HG03175 (cell line): ENCODE data around the gene C11orf98.
"Not testable (repeated sequence)": the region's sequence is repeated elsewhere in the genome, so short reads cannot be mapped to it uniquely, and the experiment has no call there.

Experiments
- ATAC-seq: cut with Tn5 transposase; IDR thresholded peaks from one replicate; pipeline ENCODE4 v1.9.1; 2021; ENCODE audit warnings: mild to moderate bottlenecking, moderate library complexity; ENCODE audit not compliant: unreplicated experiment

C11orf98 gene

GRCh38 chr11:62654297-62654696, 10.7 kb downstream of the C11orf98 start:
- ATAC-seq, result no peak

GRCh38 chr11:62652161-62653006, 12.6 kb downstream of the C11orf98 start:
- no peak for ATAC-seq

- not testable (repeated sequence) for ATAC-seq
Observed at GRCh38 chr11:62650283-62650682, 14.7 kb downstream of the C11orf98 start.

- ATAC-seq, result no peak
Observed at GRCh38 chr11:62649486-62649885, 15.5 kb downstream of the C11orf98 start.

GRCh38 chr11:62648967-62649364, 16.0 kb downstream of the C11orf98 start:
- ATAC-seq, result no peak

- ATAC-seq, result no peak
Observed at GRCh38 chr11:62648185-62648966, 16.6 kb downstream of the C11orf98 start.

- ATAC-seq, result no peak
Observed at GRCh38 chr11:62647609-62648005, 17.4 kb downstream of the C11orf98 start.

GRCh38 chr11:62646825-62647608, 18.0 kb downstream of the C11orf98 start:
- no peak for ATAC-seq

GRCh38 chr11:62645946-62646824, 18.8 kb downstream of the C11orf98 start, which contains the start of gene GANAB:
Gene GANAB, minus strand, starts transcription at chr11:62646613. Its CDS starts 14 bp downstream, at chr11:62646599.
- ATAC-seq, result peak; percentile 97

GRCh38 chr11:62645671-62645945, 19.4 kb downstream of the C11orf98 start:
- ATAC-seq, result no peak

- ATAC-seq, result no peak
Observed at GRCh38 chr11:62644220-62644619, 20.8 kb downstream of the C11orf98 start.

GRCh38 chr11:62632492-62632891, 32.5 kb downstream of the C11orf98 start:
- no peak for ATAC-seq

GRCh38 chr11:62627713-62628112, 37.3 kb downstream of the C11orf98 start:
- ATAC-seq, result no peak

- ATAC-seq, result no peak
Observed at GRCh38 chr11:62622476-62623089, 42.4 kb downstream of the C11orf98 start.

GRCh38 chr11:62621567-62622470, 43.2 kb downstream of the C11orf98 start, which contains the start of gene B3GAT3:
Gene B3GAT3, minus strand, starts transcription at chr11:62621986. Its CDS starts 39 bp downstream, at chr11:62621947.
- peak; percentile 96 for ATAC-seq

- no peak for ATAC-seq
Observed at GRCh38 chr11:62621027-62621566, 43.9 kb downstream of the C11orf98 start.

GRCh38 chr11:62616957-62617356, 48.1 kb downstream of the C11orf98 start:
- ATAC-seq, result not testable (repeated sequence)

- ATAC-seq, result no peak
Observed at GRCh38 chr11:62615521-62615920, 49.5 kb downstream of the C11orf98 start.
